Ishikawa (cell line): ENCODE data around the gene CFAP45.

ENCODE experiments used
- RAD21 ChIP-seq: IDR thresholded peaks from 2 replicates; pipeline ENCODE4 v1.6.1; 2012; ENCODE audit warnings: low read depth
- TF ChIP-seq, protein P1 (sequence below): IDR thresholded peaks from 2 replicates; pipeline ENCODE4 v1.6.1; 2012

GRCh38 chr1:159884296-159884695 lies 15.7 kb downstream of the CFAP45 start:
- TF ChIP-seq RAD21 = no peak
- TF ChIP-seq, protein P1, sequence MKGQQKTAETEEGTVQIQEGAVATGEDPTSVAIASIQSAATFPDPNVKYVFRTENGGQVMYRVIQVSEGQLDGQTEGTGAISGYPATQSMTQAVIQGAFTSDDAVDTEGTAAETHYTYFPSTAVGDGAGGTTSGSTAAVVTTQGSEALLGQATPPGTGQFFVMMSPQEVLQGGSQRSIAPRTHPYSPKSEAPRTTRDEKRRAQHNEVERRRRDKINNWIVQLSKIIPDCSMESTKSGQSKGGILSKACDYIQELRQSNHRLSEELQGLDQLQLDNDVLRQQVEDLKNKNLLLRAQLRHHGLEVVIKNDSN = no peak
